Liver (tissue), 9 donors: ENCODE data around the gene ANKRD33B. TPM values are rescaled to one million over a fixed set of nuclear protein-coding genes. Genes with fewer than 3 reads are reported as not detected.
A peak's percentile ranks its signal among the peaks of the same experiment; 100 is the strongest.

Experiments used
- DNase-seq: peaks from one replicate; pipeline ENCODE4 v3.0.0-alpha.2; 2017; ENCODE audit warnings: low spot score
- H3K27ac ChIP-seq, 2 donors: one replicate each; pipeline ENCODE4 v1.7.0; 2013; ENCODE audit warnings: inconsistent platforms in 2 of 2, low read length in 2 of 2, control low read depth in 1 of 2, low read depth in 1 of 2, mild to moderate bottlenecking in 1 of 2
- H3K27me3 ChIP-seq, 4 donors: one replicate each; pipeline versions ENCODE4 v1.6.1 to v1.7.0; 2013; ENCODE audit warnings: low read length in 3 of 4, inconsistent platforms in 1 of 4, mild to moderate bottlenecking in 1 of 4, moderate library complexity in 1 of 4; ENCODE audit not compliant: control insufficient read depth in 4 of 4, insufficient read depth in 4 of 4
- H3K36me3 ChIP-seq, 4 donors: one replicate each; pipeline versions ENCODE4 v1.6.1 to v1.7.0; 2013; ENCODE audit warnings: low read length in 3 of 4, mild to moderate bottlenecking in 3 of 4, low read depth in 1 of 4, moderate library complexity in 1 of 4; ENCODE audit not compliant: control insufficient read depth in 4 of 4, insufficient read depth in 3 of 4
- H3K4me1 ChIP-seq, 4 donors: one replicate each; pipeline versions ENCODE4 v1.6.1 to v1.7.0; 2013; ENCODE audit warnings: low read length in 3 of 4, mild to moderate bottlenecking in 3 of 4, moderate library complexity in 1 of 4; ENCODE audit not compliant: control insufficient read depth in 4 of 4, insufficient read depth in 4 of 4
- H3K4me3 ChIP-seq, 3 donors: one replicate each; pipeline versions ENCODE4 v1.6.1 to v1.7.0; 2013; ENCODE audit warnings: low read length in 3 of 3, control low read depth in 1 of 3, low read depth in 1 of 3, mild to moderate bottlenecking in 1 of 3
- H3K9ac ChIP-seq, 2 donors: one replicate each; pipeline ENCODE4 v1.7.0; 2013; ENCODE audit warnings: low read length in 2 of 2, mild to moderate bottlenecking in 2 of 2, moderate library complexity in 2 of 2, control low read depth in 1 of 2, low read depth in 1 of 2
- H3K9me3 ChIP-seq, 4 donors: one replicate each; pipeline versions ENCODE4 v1.6.1 to v1.7.0; 2013; ENCODE audit warnings: low read length in 3 of 4; ENCODE audit not compliant: control insufficient read depth in 4 of 4
- EGR1 ChIP-seq, 2 donors: IDR thresholded peaks; 2 replicates each; pipeline ENCODE4 v1.6.1; 2016 to 2018; ENCODE audit warnings: antibody characterized with exemption in 2 of 2, low read depth in 2 of 2
- FOXA1 ChIP-seq: IDR thresholded peaks from 2 replicates; pipeline ENCODE4 v1.6.1; 2016; ENCODE audit warnings: antibody characterized with exemption
- FOXA2 ChIP-seq: IDR thresholded peaks from 2 replicates; pipeline ENCODE4 v1.6.1; 2016; ENCODE audit warnings: antibody characterized with exemption
- GABPA ChIP-seq, 2 donors: IDR thresholded peaks in 1 of 2; conservative IDR thresholded peaks in 1 of 2; 2 replicates each; pipeline ENCODE4 v1.6.1; 2016; ENCODE audit warnings: antibody characterized with exemption in 2 of 2, mild to moderate bottlenecking in 1 of 2, moderate library complexity in 1 of 2
- HNF4A ChIP-seq, 2 donors: conservative IDR thresholded peaks; 2 replicates each; pipeline ENCODE4 v1.6.1; 2016; ENCODE audit warnings: antibody characterized with exemption in 2 of 2, mild to moderate bottlenecking in 2 of 2
- HNF4G ChIP-seq: IDR thresholded peaks from 2 replicates; pipeline ENCODE4 v1.6.1; 2016; ENCODE audit warnings: antibody characterized with exemption
- JUND ChIP-seq, 2 donors: IDR thresholded peaks; 2 replicates each; pipeline ENCODE4 v1.6.1; 2016; ENCODE audit warnings: antibody characterized with exemption in 2 of 2
- NR2F2 ChIP-seq: IDR thresholded peaks from 2 replicates; pipeline ENCODE4 v1.6.1; 2016; ENCODE audit warnings: antibody characterized with exemption
- RAD21 ChIP-seq, 2 donors: IDR thresholded peaks; 2 replicates each; pipeline ENCODE4 v1.6.1; 2016; ENCODE audit warnings: antibody characterized with exemption in 2 of 2, mild to moderate bottlenecking in 2 of 2
- RXRA ChIP-seq, 2 donors: IDR thresholded peaks; 2 replicates each; pipeline ENCODE4 v1.6.1; 2017 to 2018; ENCODE audit warnings: antibody characterized with exemption in 2 of 2, mild to moderate bottlenecking in 1 of 2
- SP1 ChIP-seq: IDR thresholded peaks from 2 replicates; pipeline ENCODE4 v1.6.1; 2018; ENCODE audit warnings: antibody characterized with exemption, mild to moderate bottlenecking
- TAF1 ChIP-seq: conservative IDR thresholded peaks from 2 replicates; pipeline ENCODE4 v1.6.1; 2016; ENCODE audit warnings: antibody characterized with exemption, mild to moderate bottlenecking
- YY1 ChIP-seq: IDR thresholded peaks from 2 replicates; pipeline ENCODE4 v1.6.1; 2016; ENCODE audit warnings: antibody characterized with exemption, mild to moderate bottlenecking
- WGBS: extraction: QIAGEN DNeasy Blood & Tissue Kit; methylation state at CpG from one replicate; pipeline ENCODE4 v1.1.7; 2013; 5-methylcytosine and 5-hydroxymethylcytosine counted together
- polyA plus RNA-seq, 2 donors: library from polyadenylated mRNA; stranded (reverse) in 1 of 2; unstranded in 1 of 2; fragments of 200-250 nt in 1 of 2; fragments of >200 nt in 1 of 2; fragmentation: Nextera tagmentation in 1 of 2; extraction: Ambion mirVana in 1 of 2; gene quantifications; one replicate each; pipeline versions ENCODE4 v1.2.1 to v1.2.3, GENCODE V29; 2013 to 2015
- total RNA-seq, 2 donors: library from RNA; depleted of rRNA; stranded (reverse); fragments of >200 nt; gene quantifications; one replicate each; pipeline ENCODE4 v1.2.3, GENCODE V29; 2014
- TF ChIP-seq, protein P1 (sequence below): fragments of 150-350 bp; IDR thresholded peaks from 2 replicates; pipeline ENCODE4 v1.5.1; 2017; ENCODE audit warnings: improper control_type of control experiment, low read depth, low read length; ENCODE audit not compliant: missing input control
- TF ChIP-seq, protein P2 (sequence below): IDR thresholded peaks from 2 replicates; pipeline ENCODE4 v1.6.1; 2016; ENCODE audit warnings: antibody characterized with exemption
- TF ChIP-seq, protein P3 (sequence below): IDR thresholded peaks from 2 replicates; pipeline ENCODE4 v1.6.1; 2016; ENCODE audit warnings: antibody characterized with exemption, mild to moderate bottlenecking
- TF ChIP-seq, protein P4 (sequence below): IDR thresholded peaks from 2 replicates; pipeline ENCODE4 v1.6.1; 2016; ENCODE audit warnings: antibody characterized with exemption
- TF ChIP-seq, protein P5 (sequence below): IDR thresholded peaks from 2 replicates; pipeline ENCODE4 v1.6.1; 2016; ENCODE audit warnings: antibody characterized with exemption
- donor health status: healthy.
- donor health status: healthy.
- donor health status: healthy.
- donor health status: healthy.
- donor health status: healthy.

The ANKRD33B gene
- total and polyA plus RNA-seq, 4 donors: 0.09 to 1.9 (median 0.25) TPM; not detected in 1

DNA sequence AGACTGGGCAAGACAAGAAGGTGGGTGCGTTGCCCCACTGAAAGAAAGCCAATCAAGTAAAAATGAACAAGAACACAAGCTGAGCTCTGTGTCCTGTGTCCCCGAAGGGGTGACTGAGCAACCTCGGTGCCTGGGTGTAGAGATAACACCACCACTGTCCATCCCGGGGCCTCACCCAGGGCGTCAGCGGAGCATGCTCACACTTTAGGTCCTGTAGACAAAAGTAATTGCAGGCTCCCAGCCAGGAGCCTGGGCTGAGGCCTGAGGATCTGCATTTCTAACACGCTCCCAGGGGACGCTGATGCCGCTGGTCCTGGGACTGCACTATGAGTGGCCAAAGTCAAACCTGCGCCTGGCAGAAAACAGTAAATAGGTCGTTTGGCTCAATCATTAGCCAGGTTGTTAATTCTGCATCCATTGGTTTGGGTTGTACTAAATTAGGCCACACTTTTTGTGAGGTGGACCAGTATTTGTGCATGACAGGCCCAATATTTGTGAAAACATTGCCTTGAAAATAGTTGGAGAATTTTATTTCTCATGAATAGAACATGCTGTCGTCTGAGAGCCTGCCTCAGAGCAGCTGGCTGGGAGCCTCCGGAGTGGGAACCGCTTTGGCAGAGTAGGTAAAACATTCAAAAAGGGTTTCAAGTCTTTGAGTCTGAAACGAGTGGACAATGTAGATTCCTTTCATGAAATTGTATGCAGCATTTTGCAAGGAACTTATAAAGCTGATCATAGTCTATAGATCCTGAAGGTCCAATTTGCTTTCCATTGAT lies 38.3 kb downstream of the ANKRD33B start:
- no peak for TF ChIP-seq GABPA (IDR thresholded peaks at IDR 0.05 in 1 of 2, conservative IDR thresholded peaks at IDR 0.05 in 1 of 2)
- no peak for TF ChIP-seq NR2F2
- TF ChIP-seq, protein P1, sequence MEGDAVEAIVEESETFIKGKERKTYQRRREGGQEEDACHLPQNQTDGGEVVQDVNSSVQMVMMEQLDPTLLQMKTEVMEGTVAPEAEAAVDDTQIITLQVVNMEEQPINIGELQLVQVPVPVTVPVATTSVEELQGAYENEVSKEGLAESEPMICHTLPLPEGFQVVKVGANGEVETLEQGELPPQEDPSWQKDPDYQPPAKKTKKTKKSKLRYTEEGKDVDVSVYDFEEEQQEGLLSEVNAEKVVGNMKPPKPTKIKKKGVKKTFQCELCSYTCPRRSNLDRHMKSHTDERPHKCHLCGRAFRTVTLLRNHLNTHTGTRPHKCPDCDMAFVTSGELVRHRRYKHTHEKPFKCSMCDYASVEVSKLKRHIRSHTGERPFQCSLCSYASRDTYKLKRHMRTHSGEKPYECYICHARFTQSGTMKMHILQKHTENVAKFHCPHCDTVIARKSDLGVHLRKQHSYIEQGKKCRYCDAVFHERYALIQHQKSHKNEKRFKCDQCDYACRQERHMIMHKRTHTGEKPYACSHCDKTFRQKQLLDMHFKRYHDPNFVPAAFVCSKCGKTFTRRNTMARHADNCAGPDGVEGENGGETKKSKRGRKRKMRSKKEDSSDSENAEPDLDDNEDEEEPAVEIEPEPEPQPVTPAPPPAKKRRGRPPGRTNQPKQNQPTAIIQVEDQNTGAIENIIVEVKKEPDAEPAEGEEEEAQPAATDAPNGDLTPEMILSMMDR: no peak
- TF ChIP-seq, protein P2, sequence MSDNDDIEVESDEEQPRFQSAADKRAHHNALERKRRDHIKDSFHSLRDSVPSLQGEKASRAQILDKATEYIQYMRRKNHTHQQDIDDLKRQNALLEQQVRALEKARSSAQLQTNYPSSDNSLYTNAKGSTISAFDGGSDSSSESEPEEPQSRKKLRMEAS: peak; percentile 42
- TF ChIP-seq, protein P3, sequence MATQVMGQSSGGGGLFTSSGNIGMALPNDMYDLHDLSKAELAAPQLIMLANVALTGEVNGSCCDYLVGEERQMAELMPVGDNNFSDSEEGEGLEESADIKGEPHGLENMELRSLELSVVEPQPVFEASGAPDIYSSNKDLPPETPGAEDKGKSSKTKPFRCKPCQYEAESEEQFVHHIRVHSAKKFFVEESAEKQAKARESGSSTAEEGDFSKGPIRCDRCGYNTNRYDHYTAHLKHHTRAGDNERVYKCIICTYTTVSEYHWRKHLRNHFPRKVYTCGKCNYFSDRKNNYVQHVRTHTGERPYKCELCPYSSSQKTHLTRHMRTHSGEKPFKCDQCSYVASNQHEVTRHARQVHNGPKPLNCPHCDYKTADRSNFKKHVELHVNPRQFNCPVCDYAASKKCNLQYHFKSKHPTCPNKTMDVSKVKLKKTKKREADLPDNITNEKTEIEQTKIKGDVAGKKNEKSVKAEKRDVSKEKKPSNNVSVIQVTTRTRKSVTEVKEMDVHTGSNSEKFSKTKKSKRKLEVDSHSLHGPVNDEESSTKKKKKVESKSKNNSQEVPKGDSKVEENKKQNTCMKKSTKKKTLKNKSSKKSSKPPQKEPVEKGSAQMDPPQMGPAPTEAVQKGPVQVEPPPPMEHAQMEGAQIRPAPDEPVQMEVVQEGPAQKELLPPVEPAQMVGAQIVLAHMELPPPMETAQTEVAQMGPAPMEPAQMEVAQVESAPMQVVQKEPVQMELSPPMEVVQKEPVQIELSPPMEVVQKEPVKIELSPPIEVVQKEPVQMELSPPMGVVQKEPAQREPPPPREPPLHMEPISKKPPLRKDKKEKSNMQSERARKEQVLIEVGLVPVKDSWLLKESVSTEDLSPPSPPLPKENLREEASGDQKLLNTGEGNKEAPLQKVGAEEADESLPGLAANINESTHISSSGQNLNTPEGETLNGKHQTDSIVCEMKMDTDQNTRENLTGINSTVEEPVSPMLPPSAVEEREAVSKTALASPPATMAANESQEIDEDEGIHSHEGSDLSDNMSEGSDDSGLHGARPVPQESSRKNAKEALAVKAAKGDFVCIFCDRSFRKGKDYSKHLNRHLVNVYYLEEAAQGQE: peak; percentile 94
- TF ChIP-seq RXRA (IDR thresholded peaks at IDR 0.05): peak; percentile 42 to 70
- TF ChIP-seq, protein P4, sequence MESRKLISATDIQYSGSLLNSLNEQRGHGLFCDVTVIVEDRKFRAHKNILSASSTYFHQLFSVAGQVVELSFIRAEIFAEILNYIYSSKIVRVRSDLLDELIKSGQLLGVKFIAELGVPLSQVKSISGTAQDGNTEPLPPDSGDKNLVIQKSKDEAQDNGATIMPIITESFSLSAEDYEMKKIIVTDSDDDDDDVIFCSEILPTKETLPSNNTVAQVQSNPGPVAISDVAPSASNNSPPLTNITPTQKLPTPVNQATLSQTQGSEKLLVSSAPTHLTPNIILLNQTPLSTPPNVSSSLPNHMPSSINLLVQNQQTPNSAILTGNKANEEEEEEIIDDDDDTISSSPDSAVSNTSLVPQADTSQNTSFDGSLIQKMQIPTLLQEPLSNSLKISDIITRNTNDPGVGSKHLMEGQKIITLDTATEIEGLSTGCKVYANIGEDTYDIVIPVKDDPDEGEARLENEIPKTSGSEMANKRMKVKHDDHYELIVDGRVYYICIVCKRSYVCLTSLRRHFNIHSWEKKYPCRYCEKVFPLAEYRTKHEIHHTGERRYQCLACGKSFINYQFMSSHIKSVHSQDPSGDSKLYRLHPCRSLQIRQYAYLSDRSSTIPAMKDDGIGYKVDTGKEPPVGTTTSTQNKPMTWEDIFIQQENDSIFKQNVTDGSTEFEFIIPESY: peak; percentile 51
- TF ChIP-seq TAF1: peak; percentile 54
- peak; percentile 53 for TF ChIP-seq FOXA1
- peak; percentile 91 for TF ChIP-seq SP1
- TF ChIP-seq, protein P5, sequence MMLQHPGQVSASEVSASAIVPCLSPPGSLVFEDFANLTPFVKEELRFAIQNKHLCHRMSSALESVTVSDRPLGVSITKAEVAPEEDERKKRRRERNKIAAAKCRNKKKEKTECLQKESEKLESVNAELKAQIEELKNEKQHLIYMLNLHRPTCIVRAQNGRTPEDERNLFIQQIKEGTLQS: no peak
- TF ChIP-seq HNF4G: peak; percentile 29
- TF ChIP-seq EGR1 (IDR thresholded peaks at IDR 0.05; ENCODE audit: low read depth in 2 of 2): no peak
- TF ChIP-seq FOXA2: peak; percentile 59
- peak; percentile 16 to 19 for TF ChIP-seq JUND (IDR thresholded peaks at IDR 0.05)
- TF ChIP-seq YY1: peak; percentile 81
- TF ChIP-seq RAD21 (IDR thresholded peaks at IDR 0.05): peak; percentile 42 to 55
- peak; percentile 73 to 79 for TF ChIP-seq HNF4A (conservative IDR thresholded peaks at IDR 0.05)
- Histone ChIP-seq H3K36me3 (no peaks in the 10 kb centered on the region), H3K4me1 (peaks cover 5 to 24% (median 13%) of the 10 kb centered on the region in 4 donors), H3K27ac (peak overlapping the region; percentile 91 to 97), H3K4me3 (peak overlapping the region in 1 of 3 donors; percentile 4), H3K9me3 (no peaks in the 10 kb centered on the region), H3K27me3 (no peaks in the 10 kb centered on the region), H3K9ac (peak overlapping the region; percentile 59 to 77)
- WGBS: 28% methylated on average over 15 of the region's 15 CpGs
- peak; percentile 74 for DNase-seq
